BJ (cell line): ENCODE data around the gene ZNF679. TPM values are rescaled to one million over a fixed set of nuclear protein-coding genes. Genes with fewer than 3 reads are reported as not detected.
A peak's percentile ranks its signal among the peaks of the same experiment; 100 is the strongest.
"Not testable (repeated sequence)": the region's sequence is repeated elsewhere in the genome, so short reads cannot be mapped to it uniquely, and the experiment has no call there.

Experiments used
- CTCF ChIA-PET: fragments of 350-600 bp; formaldehyde crosslinking; extraction: SDS; loops from one replicate; lab custom pipeline; 2021; ENCODE audit warnings: antibody characterized with exemption, inconsistent platforms; lab: Yijun Ruan, JAX
- POLR2A ChIA-PET: fragments of 300-600 bp; sonication (Branson Sonifier 250); formaldehyde crosslinking; extraction: SDS; loops from one replicate; lab custom pipeline; 2021; ENCODE audit warnings: antibody characterized with exemption; lab: Charles Lee
- DNase-seq: peaks from one replicate; pipeline ENCODE4 v3.0.0-alpha.2; 2011; ENCODE audit warnings: low read depth
- H3K27me3 ChIP-seq: 2 replicates; pipeline ENCODE4 v1.6.0; 2011; ENCODE audit warnings: low read length; ENCODE audit not compliant: control insufficient read depth, insufficient read depth
- H3K36me3 ChIP-seq: 2 replicates; pipeline ENCODE4 v1.5.1; 2011; ENCODE audit warnings: low read length; ENCODE audit not compliant: control insufficient read depth, insufficient read depth
- H3K4me3 ChIP-seq: 2 replicates; pipeline ENCODE4 v1.5.1; 2011; ENCODE audit warnings: low read depth, mild to moderate bottlenecking, control low read depth, low read length
- polyA plus RNA-seq: library from polyadenylated mRNA; depleted of rRNA; stranded (reverse); fragments of >200 nt; gene quantifications from 2 replicates; pipeline ENCODE4 v1.2.3, GENCODE V29; 2011; rRNA removed
- TF ChIP-seq, protein P1 (sequence below): IDR thresholded peaks from 2 replicates; pipeline ENCODE4 v1.5.1; 2011; ENCODE audit warnings: low read depth, mild to moderate bottlenecking, control low read depth, inconsistent platforms, low read length, moderate library complexity; ENCODE audit not compliant: insufficient read depth

The ZNF679 gene
- polyA plus RNA-seq, 1 experiment, result not detected

DNA sequence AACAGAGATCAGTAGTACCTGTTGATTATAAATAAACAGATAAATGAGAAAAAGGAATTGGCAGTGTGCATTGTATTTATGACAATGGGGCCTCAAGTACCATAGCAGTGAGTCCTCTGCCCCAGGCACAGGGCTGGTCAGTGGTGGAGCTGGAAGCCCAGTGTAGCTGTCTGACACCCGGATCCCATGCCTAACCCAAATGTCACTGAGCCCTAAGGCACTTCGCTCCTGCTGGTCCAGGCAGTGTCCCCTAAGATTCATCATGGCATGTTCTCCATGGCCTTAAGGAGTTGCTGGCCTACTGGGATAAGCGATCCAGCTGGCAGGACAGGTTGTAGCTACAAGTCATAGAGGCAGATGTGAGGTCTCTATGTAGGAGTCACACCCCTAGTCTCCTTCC, 82.2 kb downstream of the ZNF679 start:
- TF ChIP-seq, protein P1, sequence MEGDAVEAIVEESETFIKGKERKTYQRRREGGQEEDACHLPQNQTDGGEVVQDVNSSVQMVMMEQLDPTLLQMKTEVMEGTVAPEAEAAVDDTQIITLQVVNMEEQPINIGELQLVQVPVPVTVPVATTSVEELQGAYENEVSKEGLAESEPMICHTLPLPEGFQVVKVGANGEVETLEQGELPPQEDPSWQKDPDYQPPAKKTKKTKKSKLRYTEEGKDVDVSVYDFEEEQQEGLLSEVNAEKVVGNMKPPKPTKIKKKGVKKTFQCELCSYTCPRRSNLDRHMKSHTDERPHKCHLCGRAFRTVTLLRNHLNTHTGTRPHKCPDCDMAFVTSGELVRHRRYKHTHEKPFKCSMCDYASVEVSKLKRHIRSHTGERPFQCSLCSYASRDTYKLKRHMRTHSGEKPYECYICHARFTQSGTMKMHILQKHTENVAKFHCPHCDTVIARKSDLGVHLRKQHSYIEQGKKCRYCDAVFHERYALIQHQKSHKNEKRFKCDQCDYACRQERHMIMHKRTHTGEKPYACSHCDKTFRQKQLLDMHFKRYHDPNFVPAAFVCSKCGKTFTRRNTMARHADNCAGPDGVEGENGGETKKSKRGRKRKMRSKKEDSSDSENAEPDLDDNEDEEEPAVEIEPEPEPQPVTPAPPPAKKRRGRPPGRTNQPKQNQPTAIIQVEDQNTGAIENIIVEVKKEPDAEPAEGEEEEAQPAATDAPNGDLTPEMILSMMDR, result no peak
- Histone ChIP-seq H3K4me3 (no peak overlapping the region), H3K36me3 (no peaks in the 10 kb centered on the region), H3K27me3 (no peaks in the 10 kb centered on the region)
- POLR2A ChIA-PET, result no interaction called here
- CTCF ChIA-PET, result no interaction called here
- DNase-seq, result no peak

DNA sequence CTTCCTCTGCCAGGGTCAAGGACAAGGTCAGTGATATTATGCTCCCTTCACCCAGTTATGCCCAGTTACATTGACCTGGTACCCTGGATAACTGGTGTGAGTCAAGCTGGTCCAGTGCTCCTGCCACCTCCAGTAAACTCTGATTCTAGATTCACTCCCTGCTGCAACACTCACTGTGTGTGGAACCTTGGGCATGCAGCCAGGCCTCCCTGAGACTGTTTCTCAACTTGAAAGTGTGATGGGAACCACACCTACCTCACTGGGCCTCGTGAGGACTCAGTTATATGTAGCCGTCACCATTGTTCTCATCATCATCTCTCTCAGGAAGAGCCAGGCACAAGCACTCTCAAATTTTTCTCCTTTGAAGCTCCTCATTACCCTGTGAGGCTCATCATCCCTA, 84.6 kb downstream of the ZNF679 start:
- H3K27me3 ChIP-seq, result no peaks in the 10 kb centered on the region
- no peaks in the 10 kb centered on the region for H3K36me3 ChIP-seq
- no peak for DNase-seq
- ChIA-PET CTCF (no interaction called here), POLR2A (no interaction called here)
- H3K4me3 ChIP-seq, result no peak overlapping the region
- TF ChIP-seq, protein P1, result no peak

DNA sequence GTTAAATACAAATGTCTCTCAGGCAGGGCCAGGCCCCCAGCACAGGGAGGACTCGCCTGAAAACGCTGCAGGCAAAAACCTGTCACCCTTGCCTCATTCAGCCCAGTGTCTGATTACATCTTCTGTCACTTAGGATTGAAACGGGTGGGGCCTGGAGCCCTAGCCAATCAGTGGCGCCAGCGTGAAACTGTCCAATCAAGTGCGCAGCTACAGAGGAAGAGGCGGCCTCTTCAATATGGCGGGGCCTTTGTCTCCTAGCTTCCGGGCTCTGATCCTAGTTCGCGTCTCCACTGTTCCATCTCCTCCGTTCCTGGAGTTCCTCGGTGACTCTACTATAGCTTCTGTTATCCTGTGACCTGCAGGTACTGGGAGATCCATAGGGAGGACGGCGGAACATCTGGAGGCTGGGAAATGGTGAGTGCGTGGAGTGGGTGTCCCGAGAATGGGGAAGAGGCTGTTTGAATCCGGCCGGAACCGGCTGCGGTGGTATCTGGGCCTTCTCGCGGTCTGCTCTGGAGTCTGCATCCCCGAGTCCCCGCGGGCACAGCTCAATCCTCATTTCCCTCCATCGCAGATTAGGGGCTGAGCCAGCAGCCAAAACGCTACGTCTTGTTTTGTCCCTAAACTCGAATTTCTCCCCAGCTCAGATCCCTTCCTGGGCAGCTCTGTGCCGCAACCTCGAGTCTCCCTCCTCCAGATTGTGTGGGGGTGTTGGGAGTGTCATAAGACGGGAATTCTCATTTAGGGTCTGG, 85.6 kb downstream of the ZNF679 start, which contains the start of gene ZNF736:
Gene ZNF736, plus strand, starts transcription at position 222 of the 752 bp plus-strand sequence. Its CDS starts 190 bp downstream, at position 412.
- no peaks in the 10 kb centered on the region for H3K36me3 ChIP-seq
- CTCF ChIA-PET, result no interaction called here
- TF ChIP-seq, protein P1, result no peak
- DNase-seq, result peak; percentile 76
- H3K27me3 ChIP-seq, result no peaks in the 10 kb centered on the region
- H3K4me3 ChIP-seq, result peak within 1 kb of the TSS; percentile 66
- POLR2A ChIA-PET, result no interaction called here

DNA sequence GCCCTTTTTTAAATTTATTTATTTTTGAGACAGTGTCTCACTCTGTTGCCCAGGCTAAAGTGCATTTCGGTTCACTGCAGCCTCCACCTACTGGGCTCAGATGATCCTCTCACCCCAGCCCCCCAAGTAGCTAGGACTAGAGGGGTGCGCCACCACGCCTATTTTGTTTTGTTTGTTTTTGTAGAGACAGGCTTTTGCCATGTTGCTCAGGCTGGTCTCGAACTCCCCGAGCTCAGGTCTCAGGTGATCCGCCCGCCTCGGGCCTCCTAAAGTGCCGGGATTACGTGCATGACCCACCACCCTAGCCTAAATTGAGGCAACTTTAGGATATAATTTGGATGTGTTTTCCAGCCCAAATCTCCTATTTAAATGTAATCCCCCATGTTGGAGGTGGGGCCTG, 86.3 kb downstream of the ZNF679 start:
- POLR2A ChIA-PET, result no interaction called here
- H3K27me3 ChIP-seq, result no peaks in the 10 kb centered on the region
- CTCF ChIA-PET, result no interaction called here
- H3K36me3 ChIP-seq, result no peaks in the 10 kb centered on the region
- no peak for DNase-seq
- peak overlapping the region; percentile 66 for H3K4me3 ChIP-seq
- TF ChIP-seq, protein P1, result no peak

DNA sequence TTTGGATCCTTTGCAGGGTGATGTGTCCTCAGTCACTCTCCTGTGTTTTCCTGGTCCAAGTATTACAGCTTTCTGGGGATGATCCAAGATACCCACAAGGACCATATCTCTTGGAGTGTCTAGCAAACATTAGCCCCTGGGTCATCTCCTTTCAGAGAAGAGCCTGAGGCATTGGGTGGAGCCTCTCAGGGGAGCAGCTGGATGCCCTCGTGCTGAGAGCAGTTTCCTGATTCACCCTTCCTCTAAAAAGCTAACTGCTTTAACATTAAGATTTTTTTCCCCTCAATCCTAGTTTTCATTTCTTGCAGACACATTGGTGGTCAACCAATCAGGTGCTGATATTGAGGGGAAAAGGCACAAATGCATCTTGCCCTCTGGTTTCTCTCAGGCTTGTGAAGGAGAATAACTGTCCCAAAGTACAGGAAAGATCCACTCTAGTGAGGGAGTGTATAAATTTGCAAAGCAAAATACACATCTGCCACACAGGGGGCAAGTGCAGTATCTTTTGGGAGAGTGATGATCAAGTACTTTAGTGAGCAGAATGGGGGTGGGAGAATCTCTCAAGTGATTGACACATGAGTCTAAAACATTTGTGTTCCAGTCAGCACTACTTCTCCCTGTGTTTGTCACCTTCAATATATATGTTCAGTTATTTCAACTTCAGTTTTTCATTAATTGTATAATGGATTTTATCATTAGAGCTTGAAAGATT, 87.9 kb downstream of the ZNF679 start:
- CTCF ChIA-PET, result interaction anchor here (0.6 to 0.9 kb wide), 2 partner anchors 20 to 1640 kb away, joined by 3 read pairs; no protein-coding TSS in a partner anchor

More for the DNA sequence above, 87.9 kb downstream of the ZNF679 start:
- POLR2A ChIA-PET, H3K27me3 ChIP-seq, H3K4me3 ChIP-seq, DNase-seq, H3K36me3 ChIP-seq: not testable (repeated sequence)

Other genes starting within 250 kb of the ZNF679 start
- not detected in 2 replicates for gene ZNF722, start 229.6 kb upstream of the ZNF679 start, polyA plus RNA-seq
- not detected in 2 replicates for gene ZNF727, start 183.0 kb upstream of the ZNF679 start, polyA plus RNA-seq
- gene ZNF735, start 21.3 kb upstream of the ZNF679 start, polyA plus RNA-seq, result not detected in 2 replicates
- gene ZNF736, start 85.5 kb downstream of the ZNF679 start, polyA plus RNA-seq, result 2.9 and 4.7 TPM in 2 replicates